Fibroblast of lung (primary cell): ENCODE data around the gene WDR20.

Experiments used
- EZH2 ChIP-seq: IDR thresholded peaks from 2 replicates; pipeline ENCODE4 v1.5.1; 2012; ENCODE audit warnings: low read length, control low read depth, mild to moderate bottlenecking; ENCODE audit errors: missing control alignments
- TF ChIP-seq, protein P1 (sequence below), 2 donors: IDR thresholded peaks in 1 of 2; conservative IDR thresholded peaks in 1 of 2; 1 replicate in 1 of 2; 2 replicates in 1 of 2; pipeline ENCODE4 v1.5.1; 2011 to 2012; ENCODE audit warnings: low read length in 2 of 2, control low read depth in 1 of 2, inconsistent platforms in 1 of 2, low read depth in 1 of 2, mild to moderate bottlenecking in 1 of 2

DNA sequence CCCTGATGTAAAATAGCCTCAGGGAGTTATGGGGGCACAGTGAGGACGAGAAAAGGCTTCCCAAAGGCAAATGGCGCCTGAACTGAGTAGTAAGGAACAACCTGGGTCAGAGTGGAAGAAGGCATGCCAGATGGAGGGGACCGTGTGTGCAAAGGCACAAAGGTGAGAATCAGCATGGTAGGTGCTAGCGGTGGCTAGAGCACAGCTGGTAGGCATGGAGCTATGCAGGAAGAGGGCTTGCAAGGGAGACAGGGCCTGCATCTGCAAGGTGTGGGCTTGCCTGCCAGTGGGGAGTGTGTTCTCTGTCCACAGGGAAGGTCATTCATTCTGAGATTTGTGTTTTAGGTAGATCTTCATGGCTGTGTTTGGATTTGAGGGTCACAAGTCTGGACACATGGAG, 34.3 kb upstream of the WDR20 start:
- TF ChIP-seq, protein P1, sequence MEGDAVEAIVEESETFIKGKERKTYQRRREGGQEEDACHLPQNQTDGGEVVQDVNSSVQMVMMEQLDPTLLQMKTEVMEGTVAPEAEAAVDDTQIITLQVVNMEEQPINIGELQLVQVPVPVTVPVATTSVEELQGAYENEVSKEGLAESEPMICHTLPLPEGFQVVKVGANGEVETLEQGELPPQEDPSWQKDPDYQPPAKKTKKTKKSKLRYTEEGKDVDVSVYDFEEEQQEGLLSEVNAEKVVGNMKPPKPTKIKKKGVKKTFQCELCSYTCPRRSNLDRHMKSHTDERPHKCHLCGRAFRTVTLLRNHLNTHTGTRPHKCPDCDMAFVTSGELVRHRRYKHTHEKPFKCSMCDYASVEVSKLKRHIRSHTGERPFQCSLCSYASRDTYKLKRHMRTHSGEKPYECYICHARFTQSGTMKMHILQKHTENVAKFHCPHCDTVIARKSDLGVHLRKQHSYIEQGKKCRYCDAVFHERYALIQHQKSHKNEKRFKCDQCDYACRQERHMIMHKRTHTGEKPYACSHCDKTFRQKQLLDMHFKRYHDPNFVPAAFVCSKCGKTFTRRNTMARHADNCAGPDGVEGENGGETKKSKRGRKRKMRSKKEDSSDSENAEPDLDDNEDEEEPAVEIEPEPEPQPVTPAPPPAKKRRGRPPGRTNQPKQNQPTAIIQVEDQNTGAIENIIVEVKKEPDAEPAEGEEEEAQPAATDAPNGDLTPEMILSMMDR (conservative IDR thresholded peaks at IDR 0.05 in 1 of 2, IDR thresholded peaks at IDR 0.05 in 1 of 2; ENCODE audit: low read depth in 1 of 2, low read length in 2 of 2) = no peak
- no peak for TF ChIP-seq EZH2
